HEK293 (cell line): Measurements from ENCODE around the gene CCDC179.

ENCODE experiments used
- KLF1 ChIP-seq: fragments of 450-650 bp; formaldehyde crosslinking; IDR thresholded peaks from 2 replicates; pipeline ENCODE4 v1.5.1; 2016; ENCODE audit warnings: missing biosample characterization, missing genetic modification characterization
- ZNF10 ChIP-seq: fragments of 450-650 bp; formaldehyde crosslinking; IDR thresholded peaks from 2 replicates; pipeline ENCODE4 v1.5.1; 2017; ENCODE audit warnings: missing biosample characterization, missing genetic modification characterization
- ZNF211 ChIP-seq: fragments of 450-650 bp; formaldehyde crosslinking; IDR thresholded peaks from 2 replicates; pipeline ENCODE4 v1.5.1; 2016; ENCODE audit warnings: low read depth, missing biosample characterization, missing genetic modification characterization
- ZNF629 ChIP-seq: fragments of 450-650 bp; formaldehyde crosslinking; IDR thresholded peaks from 2 replicates; pipeline ENCODE4 v1.5.1; 2017; ENCODE audit warnings: missing biosample characterization, missing genetic modification characterization
- TF ChIP-seq, protein P1 (sequence below): fragments of 450-650 bp; formaldehyde crosslinking; optimal IDR thresholded peaks from 2 replicates; pipeline ENCODE3; 2016; ENCODE audit warnings: missing biosample characterization, mild to moderate bottlenecking, missing genetic modification characterization
- TF ChIP-seq, protein P2 (sequence below): fragments of 450-650 bp; formaldehyde crosslinking; IDR thresholded peaks from 2 replicates; pipeline ENCODE4 v1.5.1; 2016; ENCODE audit warnings: missing biosample characterization, missing genetic modification characterization
- TF ChIP-seq, protein P3 (sequence below): fragments of 450-650 bp; formaldehyde crosslinking; IDR thresholded peaks from 2 replicates; pipeline ENCODE4 v1.5.1; 2016; ENCODE audit warnings: missing biosample characterization, missing genetic modification characterization

DNA sequence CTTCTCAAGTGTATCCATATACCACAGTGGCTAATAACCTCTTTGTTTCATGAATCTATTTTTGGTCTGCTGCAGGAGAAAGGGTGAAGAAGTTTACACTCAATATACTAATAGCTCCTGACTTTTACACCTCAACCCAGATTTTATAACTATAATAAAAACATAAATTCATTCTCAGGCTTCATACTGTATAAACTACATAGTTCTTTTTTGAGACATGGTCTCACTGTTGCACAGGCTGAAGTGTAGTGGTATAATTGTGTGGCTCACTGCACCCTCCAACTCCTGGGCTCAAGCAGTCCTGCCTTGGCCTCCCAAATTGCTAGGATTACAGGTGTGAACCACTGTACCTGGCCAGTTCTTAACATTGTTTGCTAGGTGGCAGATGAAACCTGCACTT lies 17.8 kb upstream of the CCDC179 start:
- TF ChIP-seq KLF1 (tag by site-specific recombination) = no peak
- TF ChIP-seq, protein P1, sequence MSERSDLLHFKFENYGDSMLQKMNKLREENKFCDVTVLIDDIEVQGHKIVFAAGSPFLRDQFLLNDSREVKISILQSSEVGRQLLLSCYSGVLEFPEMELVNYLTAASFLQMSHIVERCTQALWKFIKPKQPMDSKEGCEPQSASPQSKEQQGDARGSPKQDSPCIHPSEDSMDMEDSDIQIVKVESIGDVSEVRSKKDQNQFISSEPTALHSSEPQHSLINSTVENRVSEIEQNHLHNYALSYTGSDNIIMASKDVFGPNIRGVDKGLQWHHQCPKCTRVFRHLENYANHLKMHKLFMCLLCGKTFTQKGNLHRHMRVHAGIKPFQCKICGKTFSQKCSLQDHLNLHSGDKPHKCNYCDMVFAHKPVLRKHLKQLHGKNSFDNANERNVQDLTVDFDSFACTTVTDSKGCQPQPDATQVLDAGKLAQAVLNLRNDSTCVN (tag by site-specific recombination) = no peak
- no peak for TF ChIP-seq ZNF10 (tag by site-specific recombination)
- TF ChIP-seq, protein P2, sequence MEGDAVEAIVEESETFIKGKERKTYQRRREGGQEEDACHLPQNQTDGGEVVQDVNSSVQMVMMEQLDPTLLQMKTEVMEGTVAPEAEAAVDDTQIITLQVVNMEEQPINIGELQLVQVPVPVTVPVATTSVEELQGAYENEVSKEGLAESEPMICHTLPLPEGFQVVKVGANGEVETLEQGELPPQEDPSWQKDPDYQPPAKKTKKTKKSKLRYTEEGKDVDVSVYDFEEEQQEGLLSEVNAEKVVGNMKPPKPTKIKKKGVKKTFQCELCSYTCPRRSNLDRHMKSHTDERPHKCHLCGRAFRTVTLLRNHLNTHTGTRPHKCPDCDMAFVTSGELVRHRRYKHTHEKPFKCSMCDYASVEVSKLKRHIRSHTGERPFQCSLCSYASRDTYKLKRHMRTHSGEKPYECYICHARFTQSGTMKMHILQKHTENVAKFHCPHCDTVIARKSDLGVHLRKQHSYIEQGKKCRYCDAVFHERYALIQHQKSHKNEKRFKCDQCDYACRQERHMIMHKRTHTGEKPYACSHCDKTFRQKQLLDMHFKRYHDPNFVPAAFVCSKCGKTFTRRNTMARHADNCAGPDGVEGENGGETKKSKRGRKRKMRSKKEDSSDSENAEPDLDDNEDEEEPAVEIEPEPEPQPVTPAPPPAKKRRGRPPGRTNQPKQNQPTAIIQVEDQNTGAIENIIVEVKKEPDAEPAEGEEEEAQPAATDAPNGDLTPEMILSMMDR (tag by site-specific recombination) = no peak
- TF ChIP-seq ZNF629 (tag by site-specific recombination) = no peak
- TF ChIP-seq, protein P3, sequence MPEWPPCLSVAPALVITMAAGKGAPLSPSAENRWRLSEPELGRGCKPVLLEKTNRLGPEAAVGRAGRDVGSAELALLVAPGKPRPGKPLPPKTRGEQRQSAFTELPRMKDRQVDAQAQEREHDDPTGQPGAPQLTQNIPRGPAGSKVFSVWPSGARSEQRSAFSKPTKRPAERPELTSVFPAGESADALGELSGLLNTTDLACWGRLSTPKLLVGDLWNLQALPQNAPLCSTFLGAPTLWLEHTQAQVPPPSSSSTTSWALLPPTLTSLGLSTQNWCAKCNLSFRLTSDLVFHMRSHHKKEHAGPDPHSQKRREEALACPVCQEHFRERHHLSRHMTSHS (tag by site-specific recombination) = no peak
- no peak for TF ChIP-seq ZNF211 (tag by site-specific recombination)
